GM23338 (cell line): Measurements from ENCODE around the gene EXOC6B.

Experiments
- CREB1 ChIP-seq: fragments of 250-450 bp; sonication (Bioruptor Pico); IDR thresholded peaks from 2 replicates; pipeline ENCODE4 v1.5.0; 2020; ENCODE audit warnings: low read depth, mild to moderate bottlenecking, moderate library complexity
- EZH2 ChIP-seq: fragments of 200-600 bp; sonication (generic); IDR thresholded peaks from one replicate; pipeline ENCODE4 v1.8.0; 2017; ENCODE audit warnings: antibody characterized with exemption, mild to moderate bottlenecking, low read depth; ENCODE audit not compliant: unreplicated experiment
- EZH2phosphoT487 ChIP-seq: fragments of 200-600 bp; sonication (generic); IDR thresholded peaks from one replicate; pipeline ENCODE4 v1.8.1; 2018; ENCODE audit warnings: antibody characterized with exemption; ENCODE audit not compliant: unreplicated experiment
- POLR2AphosphoS5 ChIP-seq: IDR thresholded peaks from 2 replicates; pipeline ENCODE4 v1.6.1; 2016; ENCODE audit warnings: antibody characterized with exemption, low read depth
- TF ChIP-seq, protein P1 (sequence below), 2 experiments: fragments of 200-600 bp in 1 of 2; sonication (generic) in 1 of 2; conservative IDR thresholded peaks; 2 replicates each; pipeline versions ENCODE4 v1.5.1 to v1.6.1; 2016 to 2017; ENCODE audit warnings: antibody characterized with exemption in 2 of 2, low read depth in 2 of 2, mild to moderate bottlenecking in 2 of 2, moderate library complexity in 1 of 2
- TF ChIP-seq, protein P2 (sequence below): IDR thresholded peaks from one replicate; pipeline ENCODE4 v1.6.1; 2018; ENCODE audit warnings: antibody characterized with exemption; ENCODE audit not compliant: unreplicated experiment

DNA sequence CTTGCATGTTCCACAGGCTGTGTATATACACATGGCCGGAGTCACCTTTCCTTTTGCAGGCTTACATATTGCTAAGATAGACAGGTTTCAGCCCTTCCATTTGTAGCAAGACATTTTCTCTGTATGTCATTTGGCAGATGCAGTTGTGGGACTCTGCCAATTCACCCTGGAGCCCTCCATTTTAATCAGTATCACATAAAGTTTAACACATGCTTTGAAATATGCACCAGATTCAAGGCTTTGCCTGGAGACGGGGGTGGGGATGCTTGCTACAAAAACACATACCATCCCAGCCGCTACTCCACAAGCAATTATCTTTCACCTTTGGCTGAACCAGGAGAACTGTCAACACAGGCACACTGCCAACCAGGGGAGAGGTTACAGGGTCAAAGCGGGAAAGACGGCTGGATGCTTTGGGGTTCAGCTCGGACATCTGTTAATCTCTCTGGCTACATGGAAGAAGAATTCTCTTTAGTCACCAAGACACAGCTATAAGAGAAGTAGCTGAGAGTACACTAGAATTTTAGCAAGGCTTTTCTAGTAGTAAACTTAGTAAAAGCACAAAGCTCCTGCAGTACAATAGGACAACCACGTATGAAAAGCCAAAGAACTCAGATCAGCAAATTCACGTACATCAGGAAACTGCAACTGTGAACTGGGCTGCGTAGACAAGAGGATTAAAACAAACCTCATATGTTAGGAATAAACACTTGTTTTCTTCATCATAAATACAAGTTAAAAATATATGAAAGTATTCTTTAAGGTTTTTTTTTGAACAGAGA, 130.9 kb downstream of the EXOC6B start:
- TF ChIP-seq POLR2AphosphoS5 (no peak), EZH2 (no peak), EZH2phosphoT487 (no peak), CREB1 (no peak)
- TF ChIP-seq, protein P1, sequence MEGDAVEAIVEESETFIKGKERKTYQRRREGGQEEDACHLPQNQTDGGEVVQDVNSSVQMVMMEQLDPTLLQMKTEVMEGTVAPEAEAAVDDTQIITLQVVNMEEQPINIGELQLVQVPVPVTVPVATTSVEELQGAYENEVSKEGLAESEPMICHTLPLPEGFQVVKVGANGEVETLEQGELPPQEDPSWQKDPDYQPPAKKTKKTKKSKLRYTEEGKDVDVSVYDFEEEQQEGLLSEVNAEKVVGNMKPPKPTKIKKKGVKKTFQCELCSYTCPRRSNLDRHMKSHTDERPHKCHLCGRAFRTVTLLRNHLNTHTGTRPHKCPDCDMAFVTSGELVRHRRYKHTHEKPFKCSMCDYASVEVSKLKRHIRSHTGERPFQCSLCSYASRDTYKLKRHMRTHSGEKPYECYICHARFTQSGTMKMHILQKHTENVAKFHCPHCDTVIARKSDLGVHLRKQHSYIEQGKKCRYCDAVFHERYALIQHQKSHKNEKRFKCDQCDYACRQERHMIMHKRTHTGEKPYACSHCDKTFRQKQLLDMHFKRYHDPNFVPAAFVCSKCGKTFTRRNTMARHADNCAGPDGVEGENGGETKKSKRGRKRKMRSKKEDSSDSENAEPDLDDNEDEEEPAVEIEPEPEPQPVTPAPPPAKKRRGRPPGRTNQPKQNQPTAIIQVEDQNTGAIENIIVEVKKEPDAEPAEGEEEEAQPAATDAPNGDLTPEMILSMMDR (conservative IDR thresholded peaks at IDR 0.05; ENCODE audit: low read depth in 2 of 2) = no peak
- TF ChIP-seq, protein P2, sequence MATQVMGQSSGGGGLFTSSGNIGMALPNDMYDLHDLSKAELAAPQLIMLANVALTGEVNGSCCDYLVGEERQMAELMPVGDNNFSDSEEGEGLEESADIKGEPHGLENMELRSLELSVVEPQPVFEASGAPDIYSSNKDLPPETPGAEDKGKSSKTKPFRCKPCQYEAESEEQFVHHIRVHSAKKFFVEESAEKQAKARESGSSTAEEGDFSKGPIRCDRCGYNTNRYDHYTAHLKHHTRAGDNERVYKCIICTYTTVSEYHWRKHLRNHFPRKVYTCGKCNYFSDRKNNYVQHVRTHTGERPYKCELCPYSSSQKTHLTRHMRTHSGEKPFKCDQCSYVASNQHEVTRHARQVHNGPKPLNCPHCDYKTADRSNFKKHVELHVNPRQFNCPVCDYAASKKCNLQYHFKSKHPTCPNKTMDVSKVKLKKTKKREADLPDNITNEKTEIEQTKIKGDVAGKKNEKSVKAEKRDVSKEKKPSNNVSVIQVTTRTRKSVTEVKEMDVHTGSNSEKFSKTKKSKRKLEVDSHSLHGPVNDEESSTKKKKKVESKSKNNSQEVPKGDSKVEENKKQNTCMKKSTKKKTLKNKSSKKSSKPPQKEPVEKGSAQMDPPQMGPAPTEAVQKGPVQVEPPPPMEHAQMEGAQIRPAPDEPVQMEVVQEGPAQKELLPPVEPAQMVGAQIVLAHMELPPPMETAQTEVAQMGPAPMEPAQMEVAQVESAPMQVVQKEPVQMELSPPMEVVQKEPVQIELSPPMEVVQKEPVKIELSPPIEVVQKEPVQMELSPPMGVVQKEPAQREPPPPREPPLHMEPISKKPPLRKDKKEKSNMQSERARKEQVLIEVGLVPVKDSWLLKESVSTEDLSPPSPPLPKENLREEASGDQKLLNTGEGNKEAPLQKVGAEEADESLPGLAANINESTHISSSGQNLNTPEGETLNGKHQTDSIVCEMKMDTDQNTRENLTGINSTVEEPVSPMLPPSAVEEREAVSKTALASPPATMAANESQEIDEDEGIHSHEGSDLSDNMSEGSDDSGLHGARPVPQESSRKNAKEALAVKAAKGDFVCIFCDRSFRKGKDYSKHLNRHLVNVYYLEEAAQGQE = no peak
